Neural progenitor cell (in vitro differentiated cells): Measurements from ENCODE around the gene YPEL2.

Source experiments
- EZH2 ChIP-seq: fragments of 200-600 bp; sonication (generic); IDR thresholded peaks from 2 replicates; pipeline ENCODE4 v1.6.1; 2017; ENCODE audit warnings: antibody characterized with exemption, mild to moderate bottlenecking, moderate library complexity
- EZH2phosphoT487 ChIP-seq: fragments of 200-600 bp; sonication (generic); IDR thresholded peaks from 2 replicates; pipeline ENCODE4 v1.6.1; 2017; ENCODE audit warnings: antibody characterized with exemption
- TF ChIP-seq, protein P1 (sequence below): fragments of 200-600 bp; sonication (generic); IDR thresholded peaks from 2 replicates; pipeline ENCODE4 v1.5.1; 2017; ENCODE audit warnings: antibody characterized with exemption, mild to moderate bottlenecking

DNA sequence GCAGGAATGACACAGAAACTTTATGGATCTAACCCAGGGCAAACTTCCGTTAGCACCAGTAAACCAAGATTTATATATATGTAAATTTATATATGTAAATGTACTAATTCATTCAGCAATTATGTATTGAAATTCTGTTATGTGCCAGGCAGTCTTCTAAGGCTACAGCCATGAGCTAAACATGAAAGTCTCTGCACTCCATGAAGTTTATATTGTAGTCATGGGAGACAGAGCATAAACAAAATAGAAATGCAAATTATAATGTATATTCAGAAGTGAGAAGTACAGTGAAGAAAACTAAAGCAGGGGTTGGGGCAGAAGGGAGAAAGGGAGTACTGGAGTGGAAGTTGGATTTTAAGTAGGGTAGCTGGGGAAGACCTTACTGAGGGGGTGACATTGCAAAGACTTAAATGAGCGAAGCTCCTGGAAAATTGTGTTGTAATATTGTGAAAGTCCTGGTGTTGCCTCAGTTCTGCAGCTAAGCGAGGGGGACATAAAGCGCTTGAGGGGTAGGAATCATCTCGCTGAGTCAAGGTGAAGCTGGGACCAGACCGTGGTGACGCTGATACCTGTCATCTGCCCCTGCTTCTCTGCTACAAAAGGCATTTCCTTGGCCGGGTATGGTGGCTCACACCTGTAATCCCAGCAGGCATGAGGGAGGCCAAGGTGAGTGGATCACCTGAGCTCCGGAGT, 64.8 kb downstream of the YPEL2 start:
- TF ChIP-seq, protein P1, sequence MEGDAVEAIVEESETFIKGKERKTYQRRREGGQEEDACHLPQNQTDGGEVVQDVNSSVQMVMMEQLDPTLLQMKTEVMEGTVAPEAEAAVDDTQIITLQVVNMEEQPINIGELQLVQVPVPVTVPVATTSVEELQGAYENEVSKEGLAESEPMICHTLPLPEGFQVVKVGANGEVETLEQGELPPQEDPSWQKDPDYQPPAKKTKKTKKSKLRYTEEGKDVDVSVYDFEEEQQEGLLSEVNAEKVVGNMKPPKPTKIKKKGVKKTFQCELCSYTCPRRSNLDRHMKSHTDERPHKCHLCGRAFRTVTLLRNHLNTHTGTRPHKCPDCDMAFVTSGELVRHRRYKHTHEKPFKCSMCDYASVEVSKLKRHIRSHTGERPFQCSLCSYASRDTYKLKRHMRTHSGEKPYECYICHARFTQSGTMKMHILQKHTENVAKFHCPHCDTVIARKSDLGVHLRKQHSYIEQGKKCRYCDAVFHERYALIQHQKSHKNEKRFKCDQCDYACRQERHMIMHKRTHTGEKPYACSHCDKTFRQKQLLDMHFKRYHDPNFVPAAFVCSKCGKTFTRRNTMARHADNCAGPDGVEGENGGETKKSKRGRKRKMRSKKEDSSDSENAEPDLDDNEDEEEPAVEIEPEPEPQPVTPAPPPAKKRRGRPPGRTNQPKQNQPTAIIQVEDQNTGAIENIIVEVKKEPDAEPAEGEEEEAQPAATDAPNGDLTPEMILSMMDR = no peak
- TF ChIP-seq EZH2phosphoT487 = no peak
- TF ChIP-seq EZH2 = no peak
